Stimulated activated CD4-positive, alpha-beta T cell treated with anti-CD3 and anti-CD28 coated beads, TNF-alpha, amount 100 ng/mL, for 48 hours (primary cell): ENCODE data around the gene GALNT1.

Experiments
- DNase-seq, 3 donors: peaks; one replicate each; pipeline ENCODE4 v3.0.0-alpha.2; 2020; ENCODE audit warnings: low read depth in 3 of 3

GALNT1 gene

DNA sequence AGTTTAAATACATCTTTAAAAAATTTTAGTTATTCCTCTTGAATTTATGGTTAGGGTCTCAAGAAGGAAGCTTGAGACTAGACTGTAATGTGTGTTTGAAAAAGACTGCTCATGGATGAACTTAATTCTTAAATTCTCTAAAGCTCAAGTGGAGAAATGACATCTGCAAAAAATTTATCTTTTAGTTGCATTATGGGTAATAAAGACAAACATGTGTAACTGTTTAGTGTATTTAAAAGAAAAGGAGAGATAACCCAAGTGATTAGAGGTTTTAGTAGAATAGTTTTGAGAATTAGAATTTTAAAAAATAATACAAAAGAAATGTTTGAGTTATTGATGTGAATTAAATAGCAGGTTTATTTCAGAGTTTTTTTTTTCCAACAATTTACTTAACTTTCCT is 36.7 kb downstream of the GALNT1 start:
- no peak for DNase-seq

DNA sequence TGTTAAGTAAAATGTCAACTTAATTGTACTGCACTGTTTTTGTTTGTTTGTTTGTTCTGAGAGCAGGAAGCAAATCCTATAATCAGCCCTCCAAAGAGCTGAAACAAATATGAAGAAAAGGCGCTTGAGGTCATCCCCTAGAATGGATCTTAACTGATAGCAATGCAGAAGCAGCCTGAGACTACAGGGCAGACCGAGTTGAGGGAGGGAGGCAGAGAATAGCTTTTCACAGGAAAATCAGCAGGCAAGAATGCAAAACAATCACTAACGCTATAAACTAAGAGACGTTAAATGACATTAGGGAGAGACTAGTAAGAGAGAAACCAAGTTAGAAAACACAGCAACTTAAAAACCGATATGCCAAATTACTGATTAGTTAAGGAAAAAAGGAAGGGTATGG is 37.2 kb downstream of the GALNT1 start:
- DNase-seq: no peak

DNA sequence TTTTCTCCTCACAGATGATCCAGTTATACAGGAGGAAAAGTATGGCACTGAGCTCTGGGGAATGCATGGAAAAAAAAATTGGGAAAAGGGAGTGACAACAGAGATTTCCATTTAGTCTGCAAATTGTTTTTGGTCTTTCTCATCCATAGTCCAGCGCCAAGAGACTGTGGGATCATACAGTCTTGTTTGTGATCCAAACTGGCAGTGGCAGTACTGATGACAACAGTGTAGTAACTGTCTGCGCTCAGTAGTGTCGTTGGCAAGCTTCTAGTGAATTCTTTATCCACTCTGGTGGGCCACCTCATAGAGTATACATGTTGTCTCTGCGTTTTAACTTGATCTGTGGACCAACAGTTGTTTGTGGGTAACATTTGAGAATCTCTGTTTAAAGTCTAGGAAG is 37.9 kb downstream of the GALNT1 start:
- no peak for DNase-seq

DNA sequence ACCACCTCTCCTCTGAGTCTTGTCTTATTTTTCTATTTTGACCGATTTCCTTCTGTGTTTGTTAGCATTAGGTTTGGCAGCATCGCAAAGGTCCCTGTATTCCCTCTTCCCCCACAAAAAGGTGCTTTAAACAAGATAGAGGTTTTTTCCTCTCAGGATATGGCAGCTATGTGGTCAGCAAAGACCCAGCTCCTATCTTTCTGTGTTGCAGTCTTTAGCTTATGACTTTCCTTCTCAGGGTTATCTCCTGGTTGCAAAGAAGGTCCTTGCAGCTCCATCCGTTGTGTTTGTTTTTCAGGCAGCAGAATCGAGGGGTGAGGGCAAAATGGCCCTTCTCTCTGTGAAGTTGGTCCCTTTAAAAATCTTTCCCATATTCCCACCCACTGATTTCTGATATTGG is 38.4 kb downstream of the GALNT1 start:
- no peak for DNase-seq

DNA sequence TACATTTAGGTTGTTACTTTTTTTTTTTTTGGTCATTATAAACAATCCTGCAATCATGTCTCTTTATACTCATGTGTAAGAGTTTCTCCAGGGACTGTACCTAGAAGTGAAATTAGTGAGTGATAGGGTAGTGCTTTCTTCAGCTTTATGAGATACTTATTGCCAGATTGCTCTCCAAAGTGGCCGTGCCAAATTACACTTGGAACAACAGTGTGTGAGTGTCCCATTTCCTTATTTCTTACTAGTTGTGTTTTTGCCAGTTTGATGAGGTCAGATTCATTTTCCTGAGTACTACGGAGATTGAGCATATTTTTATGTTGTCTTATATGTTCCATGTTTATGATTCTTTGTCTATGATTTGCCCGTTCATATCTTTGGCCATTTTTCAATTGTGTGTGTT is 39.2 kb downstream of the GALNT1 start:
- DNase-seq: no peak

DNA sequence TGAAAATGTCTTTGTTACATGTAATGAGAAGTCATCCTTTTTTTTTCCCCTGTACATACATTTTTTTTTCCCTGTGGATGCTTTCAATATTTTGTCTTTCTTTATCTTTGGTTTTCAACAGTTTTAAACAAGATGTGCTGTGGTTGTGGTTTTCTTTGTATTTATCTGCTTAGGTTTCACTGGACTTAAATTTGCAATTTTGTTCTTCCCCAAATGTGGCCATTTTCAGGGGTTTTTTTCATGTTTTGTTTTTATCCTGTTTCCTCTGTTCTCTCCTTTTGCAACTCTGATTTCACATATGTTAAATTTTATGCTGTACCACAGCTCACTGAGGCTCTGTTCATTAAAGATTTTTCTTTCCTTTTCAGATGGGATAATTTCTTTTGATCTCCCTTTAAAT is 41.7 kb downstream of the GALNT1 start:
- no peak for DNase-seq

GRCh38 chr18:35624146-35624545 is 42.6 kb downstream of the GALNT1 start:
- no peak for DNase-seq

GRCh38 chr18:35625232-35625631 is 43.7 kb downstream of the GALNT1 start:
- no peak for DNase-seq

DNA sequence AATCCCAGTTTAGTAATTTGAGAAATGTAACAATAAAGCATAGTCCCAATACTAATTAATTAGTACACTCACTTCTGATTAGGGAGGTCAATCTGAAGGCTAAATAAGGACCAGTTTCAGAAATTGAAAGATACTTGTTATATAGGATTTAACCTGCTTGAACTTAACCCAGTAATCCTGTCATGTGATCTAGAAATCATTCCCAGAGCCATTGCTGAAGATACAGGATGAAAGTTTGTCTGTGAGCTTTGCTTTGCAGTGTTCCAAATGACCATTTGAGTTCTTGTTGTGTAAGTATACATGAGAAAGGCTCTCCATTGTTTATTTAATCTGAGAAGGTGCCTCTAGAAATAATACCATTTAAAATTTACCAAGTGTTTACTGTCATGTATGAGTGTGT is 52.2 kb downstream of the GALNT1 start:
- no peak for DNase-seq

DNA sequence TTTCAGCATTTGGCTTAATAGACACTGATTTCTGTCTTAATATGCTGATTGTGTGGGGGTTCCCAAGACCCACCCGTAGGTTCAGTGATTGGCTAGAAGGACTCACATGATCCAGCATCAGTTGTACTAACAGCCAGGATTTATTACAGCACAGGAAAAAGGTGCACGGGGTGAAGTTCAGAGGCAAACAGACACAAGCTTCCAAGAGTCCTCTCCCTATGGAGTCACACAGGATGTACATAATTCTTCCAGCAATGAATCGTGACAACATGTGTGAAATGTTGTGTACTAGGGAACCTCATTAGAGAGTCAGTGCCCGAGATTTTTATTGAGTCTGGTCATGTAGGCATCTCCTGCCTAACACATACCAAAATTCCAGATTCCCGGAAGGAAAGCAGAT is 52.8 kb downstream of the GALNT1 start:
- DNase-seq: no peak

DNA sequence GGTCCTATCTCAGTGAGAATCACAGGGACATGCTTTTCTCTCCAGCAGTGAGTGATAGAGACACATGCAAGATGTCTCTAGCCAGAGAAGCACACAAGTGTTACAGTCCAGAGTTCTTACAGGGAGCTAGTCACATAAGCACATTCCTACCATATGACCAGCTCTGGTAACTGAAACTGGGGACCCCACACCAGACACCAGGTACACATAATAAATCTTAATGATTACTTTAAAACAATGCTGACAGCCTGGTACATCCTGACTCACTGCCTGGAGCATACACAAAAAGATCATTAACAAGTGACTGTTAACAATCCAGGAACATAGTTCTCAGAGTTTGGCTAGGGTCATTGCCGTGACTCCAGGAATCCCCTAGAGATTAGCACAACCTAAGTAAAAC is 53.6 kb downstream of the GALNT1 start:
- DNase-seq: no peak

DNA sequence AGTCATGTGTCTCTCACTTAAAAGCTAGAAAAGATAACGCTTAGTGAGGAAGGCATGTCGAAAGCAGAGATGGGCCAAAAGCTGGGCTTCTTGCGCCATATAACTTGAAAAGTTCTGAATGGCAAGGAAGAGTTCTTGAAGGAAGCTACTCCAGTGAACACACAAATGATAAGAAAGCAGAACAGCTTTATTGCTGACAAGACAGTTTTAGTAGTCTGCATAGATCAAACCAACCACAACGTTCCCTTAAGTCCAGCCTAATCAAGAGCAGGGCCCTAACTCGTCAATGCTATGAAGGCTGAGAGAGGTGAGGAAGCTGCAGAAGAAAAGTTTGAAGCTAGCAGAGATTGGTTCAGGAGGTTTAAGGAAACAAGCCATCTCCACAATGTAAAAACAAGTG is 55.7 kb downstream of the GALNT1 start:
- DNase-seq: no peak

GRCh38 chr18:35639296-35639695 is 57.8 kb downstream of the GALNT1 start:
- DNase-seq: no peak

- DNase-seq: no peak
Observed at GRCh38 chr18:35641467-35641866, 59.9 kb downstream of the GALNT1 start.

- no peak for DNase-seq
Observed at GRCh38 chr18:35641916-35642315, 60.4 kb downstream of the GALNT1 start.

DNA sequence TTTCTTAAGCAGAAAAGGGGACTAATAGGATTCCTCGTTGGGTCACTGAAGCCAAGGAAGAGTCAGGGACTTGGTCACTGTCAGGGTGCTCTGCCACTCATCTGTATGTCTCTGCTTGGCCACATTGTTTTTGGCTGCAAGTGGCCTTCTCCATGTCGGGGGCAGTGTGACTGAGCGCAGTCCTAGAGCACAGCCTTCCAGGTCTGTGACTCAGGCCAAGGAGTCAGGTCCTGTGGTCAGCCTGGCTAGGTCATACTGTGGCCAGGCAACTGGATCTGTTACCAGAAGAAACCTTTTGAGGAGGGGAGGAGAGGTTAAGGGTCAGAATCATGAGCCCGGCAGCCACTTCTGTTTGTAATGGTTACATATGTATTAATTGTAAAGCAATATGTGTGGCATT is 61.3 kb downstream of the GALNT1 start:
- DNase-seq: no peak

- no peak for DNase-seq
Observed at GRCh38 chr18:35646449-35646848, 64.9 kb downstream of the GALNT1 start.

DNA sequence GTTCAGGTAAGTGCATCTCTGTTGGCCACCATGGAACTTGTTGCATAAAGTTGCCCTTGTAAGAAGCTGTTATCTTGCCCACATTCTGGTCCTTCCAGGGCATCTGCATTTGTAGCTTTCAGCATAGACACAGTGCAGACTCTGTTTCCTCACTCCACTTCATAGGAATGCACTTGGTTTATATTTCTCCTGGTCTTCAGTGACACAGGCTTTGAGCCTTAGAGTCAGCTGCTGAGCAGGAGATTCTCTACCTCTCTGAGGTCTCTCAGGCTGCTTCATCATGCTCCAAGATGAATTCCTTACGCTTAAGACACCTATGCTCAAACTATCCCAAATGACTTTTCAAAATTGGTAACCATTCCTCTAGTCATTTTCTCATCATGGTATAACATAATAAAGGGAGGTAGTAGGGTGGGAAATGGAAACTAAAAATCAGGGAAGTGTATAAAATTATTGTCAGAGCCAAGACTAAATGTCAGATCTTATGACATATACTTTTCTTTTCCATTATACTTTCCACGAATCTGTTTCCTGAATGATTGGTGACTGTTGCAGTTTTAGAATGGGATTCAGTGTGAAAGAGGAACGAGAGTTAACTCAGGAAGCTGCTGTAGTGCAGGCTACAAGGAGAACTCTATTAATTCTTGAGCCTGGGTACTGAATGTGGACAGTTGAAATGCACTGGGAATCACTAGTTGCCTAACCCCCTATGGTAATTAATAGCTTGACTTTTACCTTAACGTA is 72.0 kb downstream of the GALNT1 start:
- DNase-seq: no peak

DNA sequence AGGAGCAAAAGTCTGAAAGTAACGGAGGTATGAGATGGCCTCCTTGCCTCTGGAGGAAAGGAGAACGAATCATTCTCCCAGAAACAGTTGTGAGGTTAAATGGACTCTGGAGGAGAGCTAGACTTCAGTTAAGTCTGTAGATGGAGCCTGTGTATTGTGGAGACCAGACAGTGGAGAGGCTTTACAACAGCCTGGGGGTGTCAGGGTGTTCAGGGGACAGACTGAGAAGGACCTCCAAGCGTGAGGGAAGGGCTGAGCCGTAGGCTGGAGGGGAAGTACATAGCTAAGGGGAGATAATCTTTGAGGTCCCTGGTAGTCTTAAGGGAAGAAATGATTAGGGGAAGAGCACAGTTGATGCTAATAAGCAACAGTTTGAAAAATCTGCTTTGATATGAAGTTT is 76.6 kb downstream of the GALNT1 start:
- DNase-seq: no peak

- DNase-seq: no peak
Observed at GRCh38 chr18:35661483-35662146, 80.1 kb downstream of the GALNT1 start.

GRCh38 chr18:35662293-35663062 is 80.9 kb downstream of the GALNT1 start:
- no peak for DNase-seq

GRCh38 chr18:35671966-35672603 is 90.5 kb downstream of the GALNT1 start:
- no peak for DNase-seq
